ENCODE measurements around the gene TBL3. TPM values are rescaled to one million over a fixed set of nuclear protein-coding genes. Genes with fewer than 3 reads are reported as not detected.
"Not testable (repeated sequence)": the region's sequence is repeated elsewhere in the genome, so short reads cannot be mapped to it uniquely, and the experiment has no call there.

Gene TBL3
- total RNA-seq, 1 donor from 2014 or later = 72.5 TPM

GRCh38 chr16:2003827-2004641 is 32.2 kb downstream of the TBL3 start:
- Mint-ChIP-seq H3K27ac (no peak overlapping the region), H3K4me3 (ENCODE audit: low read depth) (no peak overlapping the region), H3K27me3 (ENCODE audit: low read depth) (no peaks in the 10 kb centered on the region), H3K4me1 (ENCODE audit: low read depth) (peaks cover 18% of the 10 kb centered on the region), H3K9me3 (no peaks in the 10 kb centered on the region), H3K36me3 (ENCODE audit: low read depth) (peaks cover 44% of the 10 kb centered on the region)
- peak; percentile 83 for DNase-seq (ENCODE audit: low spot score)
- intact Hi-C loops (cut with micrococcal nuclease) = no loop called here

GRCh38 chr16:2004795-2005517 is 33.1 kb downstream of the TBL3 start:
- Mint-ChIP-seq H3K36me3 (ENCODE audit: low read depth) (peaks cover 44% of the 10 kb centered on the region), H3K9me3 (no peaks in the 10 kb centered on the region), H3K27ac (no peak overlapping the region), H3K4me3 (ENCODE audit: low read depth) (no peak overlapping the region), H3K27me3 (ENCODE audit: low read depth) (no peaks in the 10 kb centered on the region), H3K4me1 (ENCODE audit: low read depth) (peaks cover 18% of the 10 kb centered on the region)
- intact Hi-C loops (cut with micrococcal nuclease) = loop anchor here (5.0 kb wide), 1 partner anchor 42 kb away; the partner anchor contains the start of genes NTHL1 and TSC2
- no peak for DNase-seq (ENCODE audit: low spot score)

GRCh38 chr16:2005646-2006045 is 33.8 kb downstream of the TBL3 start:
- intact Hi-C loops (cut with micrococcal nuclease) = loop anchor here (5.0 kb wide), 1 partner anchor 42 kb away; the partner anchor contains the start of genes NTHL1 and TSC2
- Mint-ChIP-seq H3K27me3 (ENCODE audit: low read depth) (no peaks in the 10 kb centered on the region), H3K4me3 (ENCODE audit: low read depth) (no peak overlapping the region), H3K9me3 (no peaks in the 10 kb centered on the region), H3K27ac (no peak overlapping the region), H3K36me3 (ENCODE audit: low read depth) (peaks cover 48% of the 10 kb centered on the region), H3K4me1 (ENCODE audit: low read depth) (peaks cover 22% of the 10 kb centered on the region)
- DNase-seq (ENCODE audit: low spot score) = no peak

GRCh38 chr16:2006317-2006716 is 34.5 kb downstream of the TBL3 start:
- Mint-ChIP-seq H3K4me3 (ENCODE audit: low read depth) (peak overlapping the region; percentile 39), H3K27ac (no peak overlapping the region), H3K27me3 (ENCODE audit: low read depth) (no peaks in the 10 kb centered on the region), H3K4me1 (ENCODE audit: low read depth) (peaks cover 22% of the 10 kb centered on the region), H3K9me3 (no peaks in the 10 kb centered on the region), H3K36me3 (ENCODE audit: low read depth) (peaks cover 43% of the 10 kb centered on the region)
- DNase-seq (ENCODE audit: low spot score) = no peak
- intact Hi-C loops (cut with micrococcal nuclease) = loop anchor here (5.0 kb wide), 1 partner anchor 41 kb away; the partner anchor contains the start of genes NTHL1 and TSC2

GRCh38 chr16:2007081-2007836 is 35.4 kb downstream of the TBL3 start:
- intact Hi-C loops (cut with micrococcal nuclease) = loop anchor here (5.0 kb wide), 1 partner anchor 40 kb away; the partner anchor contains the start of genes NTHL1 and TSC2
- no peak for DNase-seq (ENCODE audit: low spot score)
- Mint-ChIP-seq H3K4me3 (ENCODE audit: low read depth) (peak overlapping the region; percentile 86), H3K9me3 (no peaks in the 10 kb centered on the region), H3K27me3 (ENCODE audit: low read depth) (no peaks in the 10 kb centered on the region), H3K36me3 (ENCODE audit: low read depth) (peaks cover 37% of the 10 kb centered on the region), H3K4me1 (ENCODE audit: low read depth) (peaks cover 22% of the 10 kb centered on the region), H3K27ac (peak overlapping the region; percentile 78)

GRCh38 chr16:2008009-2008526 is 36.2 kb downstream of the TBL3 start:
- no peaks in the 10 kb centered on the region for H3K27me3 Mint-ChIP-seq (ENCODE audit: low read depth)
- H3K4me3 Mint-ChIP-seq (ENCODE audit: low read depth) = peak overlapping the region; percentile 86
- peak overlapping the region; percentile 78 for H3K27ac Mint-ChIP-seq
- intact Hi-C loops (cut with micrococcal nuclease) = loop anchor here (5.0 kb wide), 1 partner anchor 39 kb away; the partner anchor contains the start of genes NTHL1 and TSC2
- peaks cover 22% of the 10 kb centered on the region for H3K4me1 Mint-ChIP-seq (ENCODE audit: low read depth)
- no peak for DNase-seq (ENCODE audit: low spot score)
- H3K9me3 Mint-ChIP-seq = no peaks in the 10 kb centered on the region
- peaks cover 33% of the 10 kb centered on the region for H3K36me3 Mint-ChIP-seq (ENCODE audit: low read depth)

GRCh38 chr16:2008631-2009163 is 36.8 kb downstream of the TBL3 start:
- H3K9me3 Mint-ChIP-seq = no peaks in the 10 kb centered on the region
- peak overlapping the region; percentile 86 for H3K4me3 Mint-ChIP-seq (ENCODE audit: low read depth)
- H3K27me3 Mint-ChIP-seq (ENCODE audit: low read depth) = no peaks in the 10 kb centered on the region
- peaks cover 33% of the 10 kb centered on the region for H3K36me3 Mint-ChIP-seq (ENCODE audit: low read depth)
- DNase-seq (ENCODE audit: low spot score) = no peak
- intact Hi-C loops (cut with micrococcal nuclease) = loop anchor here (1.0 to 5.0 kb wide), 2 partner anchors 16 to 39 kb away; partner anchors contain the start of genes NTHL1 and TSC2
- H3K4me1 Mint-ChIP-seq (ENCODE audit: low read depth) = peaks cover 22% of the 10 kb centered on the region
- peak overlapping the region; percentile 78 for H3K27ac Mint-ChIP-seq

GRCh38 chr16:2009164-2009711 is 37.4 kb downstream of the TBL3 start:
- Mint-ChIP-seq H3K27ac (peak overlapping the region; percentile 78), H3K27me3 (ENCODE audit: low read depth) (no peaks in the 10 kb centered on the region), H3K9me3 (no peaks in the 10 kb centered on the region), H3K36me3 (ENCODE audit: low read depth) (peaks cover 33% of the 10 kb centered on the region), H3K4me3 (ENCODE audit: low read depth) (peak overlapping the region; percentile 86), H3K4me1 (ENCODE audit: low read depth) (peaks cover 22% of the 10 kb centered on the region)
- intact Hi-C loops (cut with micrococcal nuclease) = loop anchor here (1.0 to 5.0 kb wide), 2 partner anchors 17 to 38 kb away; partner anchors contain the start of genes NTHL1 and TSC2
- DNase-seq (ENCODE audit: low spot score) = no peak

- peaks cover 33% of the 10 kb centered on the region for H3K36me3 Mint-ChIP-seq (ENCODE audit: low read depth)
- no peaks in the 10 kb centered on the region for H3K9me3 Mint-ChIP-seq
- DNase-seq (ENCODE audit: low spot score) = peak; percentile 74
- peaks cover 22% of the 10 kb centered on the region for H3K4me1 Mint-ChIP-seq (ENCODE audit: low read depth)
- intact Hi-C loops (cut with micrococcal nuclease) = loop anchor here (1.0 to 5.0 kb wide), 2 partner anchors 18 to 37 kb away; partner anchors contain the start of genes NTHL1 and TSC2
- H3K27me3 Mint-ChIP-seq (ENCODE audit: low read depth) = no peaks in the 10 kb centered on the region
- H3K27ac Mint-ChIP-seq = peak within 1 kb of the TSS; percentile 92
- H3K4me3 Mint-ChIP-seq (ENCODE audit: low read depth) = peak within 1 kb of the TSS; percentile 97
Measured at GRCh38 chr16:2009791-2010510, 38.1 kb downstream of the TBL3 start, which contains the start of gene ZNF598. TSS of gene ZNF598 (minus strand) at chr16:2009821.

GRCh38 chr16:2011726-2012125 is 39.9 kb downstream of the TBL3 start:
- H3K27me3 Mint-ChIP-seq (ENCODE audit: low read depth); H3K9me3 Mint-ChIP-seq; H3K27ac Mint-ChIP-seq; H3K4me3 Mint-ChIP-seq (ENCODE audit: low read depth); DNase-seq (ENCODE audit: low spot score); intact Hi-C loops (cut with micrococcal nuclease): not testable (repeated sequence)
- Mint-ChIP-seq H3K36me3 (ENCODE audit: low read depth) (peaks cover 23% of the 10 kb centered on the region), H3K4me1 (ENCODE audit: low read depth) (peaks cover 20% of the 10 kb centered on the region)

GRCh38 chr16:2013527-2013926 is 41.7 kb downstream of the TBL3 start:
- Mint-ChIP-seq H3K36me3 (ENCODE audit: low read depth) (peaks cover 7% of the 10 kb centered on the region), H3K4me1 (ENCODE audit: low read depth) (peaks cover 7% of the 10 kb centered on the region), H3K27me3 (ENCODE audit: low read depth) (peaks cover 3% of the 10 kb centered on the region), H3K4me3 (ENCODE audit: low read depth) (no peak overlapping the region), H3K9me3 (no peaks in the 10 kb centered on the region), H3K27ac (no peak overlapping the region)
- intact Hi-C loops (cut with micrococcal nuclease) = no loop called here
- DNase-seq (ENCODE audit: low spot score) = no peak
